Caco-2 (cell line): ENCODE measurements around the gene TRAF2. TPM values are rescaled to one million over a fixed set of nuclear protein-coding genes. Genes with fewer than 3 reads are reported as not detected.

Source experiments
- BruUV-seq: library from RNA; stranded (reverse); fragments of 400-500 nt; replicated peaks from 2 replicates; lab custom pipeline; 2021; lab: Mats Ljungman, UMichigan
- CTCF ChIA-PET: fragments of 300-600 bp; sonication (Branson Sonifier 250); formaldehyde crosslinking; loops from one replicate; lab custom pipeline; 2022; ENCODE audit warnings: antibody characterized with exemption; lab: Charles Lee
- POLR2A ChIA-PET: fragments of 300-600 bp; sonication (Branson Sonifier 250); formaldehyde crosslinking; loops from one replicate; lab custom pipeline; 2022; ENCODE audit warnings: antibody characterized with exemption; lab: Charles Lee
- DNase-seq, 2 experiments: peaks; one replicate each; pipeline versions ENCODE4 v3.0.0 to v3.0.0-alpha.2; 2020 to 2022
- H3K27me3 ChIP-seq: replicated peaks from 2 replicates; pipeline ENCODE4 v1.6.0; 2011; ENCODE audit warnings: low read length; ENCODE audit not compliant: control insufficient read depth, insufficient read depth
- H3K36me3 ChIP-seq: 2 replicates; pipeline ENCODE4 v1.5.1; 2011; ENCODE audit warnings: low read length; ENCODE audit not compliant: control insufficient read depth, insufficient read depth
- H3K4me1 ChIP-seq: fragments of 250-450 bp; sonication (Bioruptor Pico); 2 replicates; pipeline ENCODE4 v1.5.1; 2020; ENCODE audit warnings: mild to moderate bottlenecking
- H3K4me3 ChIP-seq: 2 replicates; pipeline ENCODE4 v1.5.1; 2011; ENCODE audit warnings: low read depth, mild to moderate bottlenecking, control low read depth, low read length
- H3K9me3 ChIP-seq: fragments of 250-450 bp; sonication (Bioruptor Pico); 2 replicates; pipeline ENCODE4 v1.5.1; 2020; ENCODE audit warnings: mild to moderate bottlenecking, moderate library complexity
- H3K27ac Mint-ChIP-seq: one replicate; pipeline ENCODE4 v1.8.0; 2022; ENCODE audit warnings: mixed read lengths; ENCODE audit not compliant: unreplicated experiment
- H3K27me3 Mint-ChIP-seq: one replicate; pipeline ENCODE4 v1.8.0; 2022; ENCODE audit warnings: mixed read lengths; ENCODE audit not compliant: insufficient read depth, unreplicated experiment
- H3K36me3 Mint-ChIP-seq: one replicate; pipeline ENCODE4 v1.8.0; 2022; ENCODE audit warnings: mild to moderate bottlenecking, mixed read lengths; ENCODE audit not compliant: insufficient read depth, unreplicated experiment
- H3K4me1 Mint-ChIP-seq: one replicate; pipeline ENCODE4 v1.8.0; 2022; ENCODE audit warnings: low read depth, mixed read lengths; ENCODE audit not compliant: unreplicated experiment
- H3K4me3 Mint-ChIP-seq: one replicate; pipeline ENCODE4 v1.8.0; 2022; ENCODE audit warnings: mild to moderate bottlenecking, moderate library complexity, mixed read lengths; ENCODE audit not compliant: unreplicated experiment
- H3K9me3 Mint-ChIP-seq: one replicate; pipeline ENCODE4 v1.8.0; 2022; ENCODE audit warnings: mixed read lengths; ENCODE audit not compliant: unreplicated experiment
- intact Hi-C: fragments of 100-400 bp; cut with micrococcal nuclease; formaldehyde crosslinking; loops from one replicate; pipeline ENCODE4 v1.10.0; 2022; ENCODE audit not compliant: unreplicated experiment
- total RNA-seq: library from RNA; stranded (reverse); gene quantifications from 2 replicates; pipeline ENCODE4 v1.2.3, GENCODE V29; 2022
- TF ChIP-seq, protein P1 (sequence below), 2 experiments: fragments of 200-600 bp in 1 of 2; IDR thresholded peaks; 1 replicate in 1 of 2; 2 replicates in 1 of 2; pipeline versions ENCODE4 v1.5.1 to v1.8.0; 2011 to 2022; ENCODE audit warnings: antibody characterized with exemption in 1 of 2, control low read depth in 1 of 2, inconsistent platforms in 1 of 2, low read depth in 1 of 2, low read length in 1 of 2, mild to moderate bottlenecking in 1 of 2, moderate library complexity in 1 of 2; ENCODE audit not compliant: insufficient read depth in 1 of 2, severe bottlenecking in 1 of 2, unreplicated experiment in 1 of 2

TRAF2 gene
- total RNA-seq, 1 experiment from 2014 or later = 41.7 TPM

DNA sequence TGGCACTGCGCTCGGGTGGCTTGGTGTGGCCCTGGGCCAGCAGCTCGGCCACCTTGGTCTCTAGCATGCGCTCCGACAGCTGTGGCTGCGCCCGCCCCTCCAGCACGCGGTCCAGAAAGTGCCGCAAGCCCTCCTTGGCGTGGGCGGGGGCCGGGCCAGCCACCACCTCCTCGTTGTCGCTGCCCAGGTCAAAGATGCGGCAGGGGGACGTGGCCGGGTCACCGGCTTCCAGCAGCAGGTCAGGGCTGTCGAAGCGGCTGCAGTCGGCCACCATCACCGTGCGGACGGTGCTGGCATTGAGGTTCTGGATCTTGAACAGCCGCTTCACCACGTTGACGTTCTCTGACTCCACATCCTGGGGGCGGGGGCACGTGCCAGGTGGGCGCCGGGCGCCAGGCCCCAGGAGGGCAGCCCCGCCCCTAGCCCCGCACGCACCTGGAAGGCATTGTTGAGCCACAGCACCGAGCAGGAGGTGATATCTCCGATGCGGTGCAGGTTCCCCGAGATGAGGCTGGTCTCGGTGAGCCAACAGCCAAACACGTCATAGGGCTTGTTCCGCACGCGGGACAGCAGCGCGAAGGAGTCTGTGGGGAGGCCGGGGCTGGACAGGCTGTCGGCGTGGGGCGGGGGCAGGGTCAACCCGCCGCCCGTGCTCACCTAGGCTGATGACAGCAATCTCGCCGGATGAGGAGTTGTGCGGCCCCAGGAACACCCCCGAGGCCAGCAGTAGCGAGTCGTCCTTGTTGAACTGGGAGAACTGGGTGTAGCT, 56.0 kb downstream of the TRAF2 start:
- BruUV-seq = TSS peak; percentile 19

DNA sequence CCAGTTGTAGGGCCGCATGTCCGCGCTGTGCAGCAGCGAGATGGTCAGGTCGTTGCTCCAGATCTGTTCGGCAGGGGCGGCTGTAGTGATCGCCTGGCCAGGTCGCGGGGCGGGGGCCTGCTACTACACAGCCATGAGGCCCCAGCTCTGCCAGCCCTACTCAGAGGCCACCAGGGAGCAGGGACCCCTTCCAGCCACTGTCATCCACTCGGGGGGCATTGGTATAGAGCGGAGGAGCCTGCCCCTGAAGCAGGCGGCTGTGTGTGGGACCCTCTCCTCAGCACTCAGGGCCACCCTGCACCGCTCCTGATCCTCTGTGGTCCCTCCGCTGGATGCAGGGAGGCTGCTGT, 56.5 kb downstream of the TRAF2 start:
- CTCF ChIA-PET = no interaction called here
- Mint-ChIP-seq H3K27ac (peak overlapping the region; percentile 48), H3K4me1 (no peaks in the 10 kb centered on the region), H3K9me3 (no peaks in the 10 kb centered on the region), H3K36me3 (peaks cover 73% of the 10 kb centered on the region), H3K27me3 (no peaks in the 10 kb centered on the region), H3K4me3 (peak overlapping the region; percentile 71)
- BruUV-seq = no TSS peak
- peak overlapping the region; percentile 59 for H3K4me3 ChIP-seq
- peaks cover 31% of the 10 kb centered on the region for H3K4me1 ChIP-seq
- no peaks in the 10 kb centered on the region for H3K27me3 ChIP-seq
- DNase-seq = peak in 1 of 2 experiments; percentile 42
- POLR2A ChIA-PET = interaction anchor here (0.6 kb wide), 1 partner anchor 10 kb away, joined by 5 read pairs; no protein-coding TSS in a partner anchor
- TF ChIP-seq, protein P1, sequence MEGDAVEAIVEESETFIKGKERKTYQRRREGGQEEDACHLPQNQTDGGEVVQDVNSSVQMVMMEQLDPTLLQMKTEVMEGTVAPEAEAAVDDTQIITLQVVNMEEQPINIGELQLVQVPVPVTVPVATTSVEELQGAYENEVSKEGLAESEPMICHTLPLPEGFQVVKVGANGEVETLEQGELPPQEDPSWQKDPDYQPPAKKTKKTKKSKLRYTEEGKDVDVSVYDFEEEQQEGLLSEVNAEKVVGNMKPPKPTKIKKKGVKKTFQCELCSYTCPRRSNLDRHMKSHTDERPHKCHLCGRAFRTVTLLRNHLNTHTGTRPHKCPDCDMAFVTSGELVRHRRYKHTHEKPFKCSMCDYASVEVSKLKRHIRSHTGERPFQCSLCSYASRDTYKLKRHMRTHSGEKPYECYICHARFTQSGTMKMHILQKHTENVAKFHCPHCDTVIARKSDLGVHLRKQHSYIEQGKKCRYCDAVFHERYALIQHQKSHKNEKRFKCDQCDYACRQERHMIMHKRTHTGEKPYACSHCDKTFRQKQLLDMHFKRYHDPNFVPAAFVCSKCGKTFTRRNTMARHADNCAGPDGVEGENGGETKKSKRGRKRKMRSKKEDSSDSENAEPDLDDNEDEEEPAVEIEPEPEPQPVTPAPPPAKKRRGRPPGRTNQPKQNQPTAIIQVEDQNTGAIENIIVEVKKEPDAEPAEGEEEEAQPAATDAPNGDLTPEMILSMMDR (IDR thresholded peaks at IDR 0.05; ENCODE audit: insufficient read depth in 1 of 2, low read depth in 1 of 2, low read length in 1 of 2, severe bottlenecking in 1 of 2, unreplicated experiment in 1 of 2) = no peak
- intact Hi-C loops = loop anchor here (10.0 kb wide), 1 partner anchor 98 kb away; the partner anchor contains the start of genes AJM1 and PHPT1
- H3K9me3 ChIP-seq = no peaks in the 10 kb centered on the region
- H3K36me3 ChIP-seq = peaks cover 1% of the 10 kb centered on the region; the same call in 1 of the 2 replicates

More for the DNA sequence above, 56.0 kb downstream of the TRAF2 start:
- Histone ChIP-seq H3K36me3 (peaks cover 1% of the 10 kb centered on the region), H3K9me3 (no peaks in the 10 kb centered on the region), H3K27me3 (no peaks in the 10 kb centered on the region), H3K4me3 (no peak overlapping the region), H3K4me1 (peaks cover 26% of the 10 kb centered on the region)
- TF ChIP-seq, protein P1 (IDR thresholded peaks at IDR 0.05; ENCODE audit: insufficient read depth in 1 of 2, low read depth in 1 of 2, low read length in 1 of 2, severe bottlenecking in 1 of 2, unreplicated experiment in 1 of 2) = no peak
- Mint-ChIP-seq H3K4me3 (peak overlapping the region; percentile 71), H3K36me3 (peaks cover 78% of the 10 kb centered on the region), H3K27ac (peak overlapping the region; percentile 48), H3K4me1 (no peaks in the 10 kb centered on the region), H3K9me3 (no peaks in the 10 kb centered on the region), H3K27me3 (no peaks in the 10 kb centered on the region)
- POLR2A ChIA-PET = interaction anchor here (0.6 kb wide), 1 partner anchor 10 kb away, joined by 5 read pairs; no protein-coding TSS in a partner anchor
- intact Hi-C loops = loop anchor here (10.0 kb wide), 1 partner anchor 97 kb away; the partner anchor contains the start of genes AJM1 and PHPT1
- CTCF ChIA-PET = no interaction called here
- peak in 1 of 2 experiments; percentile 39 for DNase-seq

- ChIA-PET POLR2A (no interaction called here), CTCF (interaction anchor here (0.6 to 1.0 kb wide), 2 partner anchors 48 to 86 kb away, joined by 3 to 5 read pairs; no protein-coding TSS in a partner anchor)
- Histone ChIP-seq H3K27me3 (no peaks in the 10 kb centered on the region), H3K4me1 (peaks cover 38% of the 10 kb centered on the region), H3K4me3 (peak overlapping the region; percentile 59), H3K36me3 (peaks cover 1% of the 10 kb centered on the region; the same call in 1 of the 2 replicates), H3K9me3 (no peaks in the 10 kb centered on the region)
- no peaks in the 10 kb centered on the region for H3K27me3 Mint-ChIP-seq
- peak; percentile 44 to 50 for DNase-seq
- no peaks in the 10 kb centered on the region for H3K9me3 Mint-ChIP-seq
- intact Hi-C loops = loop anchor here (10.0 kb wide), 1 partner anchor 99 kb away; the partner anchor contains the start of genes AJM1 and PHPT1
- H3K27ac Mint-ChIP-seq = peak overlapping the region; percentile 48
- TF ChIP-seq, protein P1 (IDR thresholded peaks at IDR 0.05; ENCODE audit: insufficient read depth in 1 of 2, low read depth in 1 of 2, low read length in 1 of 2, severe bottlenecking in 1 of 2, unreplicated experiment in 1 of 2) = no peak
- peak overlapping the region; percentile 71 for H3K4me3 Mint-ChIP-seq
- peaks cover 66% of the 10 kb centered on the region for H3K36me3 Mint-ChIP-seq
- no peaks in the 10 kb centered on the region for H3K4me1 Mint-ChIP-seq
- no TSS peak for BruUV-seq
These were observed 57.2 kb downstream of the TRAF2 start for GRCh38 chr9:136943291-136944211.
